C4-2B (cell line): ENCODE data around the gene DUSP2.
"Not testable (repeated sequence)": the region's sequence is repeated elsewhere in the genome, so short reads cannot be mapped to it uniquely, and the experiment has no call there.

Source experiments
- H3K27ac ChIP-seq: fragments of 450-650 bp; 2 replicates; pipeline ENCODE4 v1.5.1; 2017
- CTCF ChIP-seq: fragments of 450-650 bp; conservative IDR thresholded peaks from 2 replicates; pipeline ENCODE4 v1.5.1; 2017; ENCODE audit warnings: mild to moderate bottlenecking
- ZFX ChIP-seq: fragments of 450-650 bp; IDR thresholded peaks from 2 replicates; pipeline ENCODE4 v1.6.1; 2017

The DUSP2 gene

GRCh38 chr2:96161898-96162297, 16.7 kb upstream of the DUSP2 start:
- H3K27ac ChIP-seq: peak overlapping the region; percentile 55
- TF ChIP-seq CTCF: no peak
- TF ChIP-seq ZFX: no peak

GRCh38 chr2:96160366-96160765, 15.1 kb upstream of the DUSP2 start:
- H3K27ac ChIP-seq: not testable (repeated sequence)

- TF ChIP-seq ZFX (no peak), CTCF (no peak)
- peak overlapping the region; percentile 17; the same call in 1 of the 2 replicates for H3K27ac ChIP-seq
Measured at GRCh38 chr2:96159084-96159830, 14.0 kb upstream of the DUSP2 start.

GRCh38 chr2:96158554-96158940, 13.3 kb upstream of the DUSP2 start:
- TF ChIP-seq CTCF (no peak), ZFX (no peak)
- H3K27ac ChIP-seq: peak overlapping the region; percentile 17; the same call in 1 of the 2 replicates

GRCh38 chr2:96157649-96158553, 12.7 kb upstream of the DUSP2 start:
- TF ChIP-seq ZFX (no peak), CTCF (no peak)
- H3K27ac ChIP-seq: no peak overlapping the region

- TF ChIP-seq CTCF (no peak), ZFX (no peak)
Measured at GRCh38 chr2:96156926-96157648, 11.8 kb upstream of the DUSP2 start.

GRCh38 chr2:96156011-96156820, 11.0 kb upstream of the DUSP2 start:
- TF ChIP-seq CTCF: no peak
- no peak for TF ChIP-seq ZFX

More at GRCh38 chr2:96156926-96157648, 11.8 kb upstream of the DUSP2 start:
- no peak overlapping the region for H3K27ac ChIP-seq

More at GRCh38 chr2:96156011-96156820, 11.0 kb upstream of the DUSP2 start:
- H3K27ac ChIP-seq: no peak overlapping the region
